Heart left ventricle (tissue), 13 donors: Measurements from ENCODE around the gene CHP1.

Source experiments
- CTCF ChIP-seq, 12 donors: fragments of 200-600 bp; sonication (generic) in 4 of 12; IDR thresholded peaks; one replicate each; pipeline versions ENCODE4 v1.5.0 to v1.8.0; 2018 to 2022; ENCODE audit warnings: antibody characterized with exemption in 12 of 12, mild to moderate bottlenecking in 5 of 12
- POLR2A ChIP-seq, 2 donors: fragments of 450-650 bp; IDR thresholded peaks; one replicate each; pipeline ENCODE4 v1.6.1; 2017; ENCODE audit warnings: antibody characterized with exemption in 2 of 2, mild to moderate bottlenecking in 2 of 2, moderate library complexity in 2 of 2
- donor health status: ischemic (EF 13 %, LVEDD 7.1; RV severe dilation, severe dysfunction).
- donor health status: DM: no; HTN: yes; CAD: no.
- donor health status: DM: no; HTN: no; CAD: no.
- donor health status: ischemic (EF 25% LVEDD 6.9; RV normal size, moderate dysfunction).
- donor health status: ischemic (EF 25% LVEDD 5.7; RV mildly dilated, moderate dysfunction).
- donor health status: ischemic (EF 35%, LVEDD 5.7; RV mildly dilated, moderate dysfunction).
- donor health status: nonischemic (EF 11% LVEDD 7.7; RV severe dilation, severe dysfunction).
- donor health status: DM: yes; HTN: yes; CAD: no.
- donor health status: PGD.
- donor health status: ischemic (EF 29% LVEDD 5.4; RV normal size, mild dysfunction).
- donor health status: nonischemic (EF 23%, LVEDD 6.1; RV moderate dilation, normal function).

DNA sequence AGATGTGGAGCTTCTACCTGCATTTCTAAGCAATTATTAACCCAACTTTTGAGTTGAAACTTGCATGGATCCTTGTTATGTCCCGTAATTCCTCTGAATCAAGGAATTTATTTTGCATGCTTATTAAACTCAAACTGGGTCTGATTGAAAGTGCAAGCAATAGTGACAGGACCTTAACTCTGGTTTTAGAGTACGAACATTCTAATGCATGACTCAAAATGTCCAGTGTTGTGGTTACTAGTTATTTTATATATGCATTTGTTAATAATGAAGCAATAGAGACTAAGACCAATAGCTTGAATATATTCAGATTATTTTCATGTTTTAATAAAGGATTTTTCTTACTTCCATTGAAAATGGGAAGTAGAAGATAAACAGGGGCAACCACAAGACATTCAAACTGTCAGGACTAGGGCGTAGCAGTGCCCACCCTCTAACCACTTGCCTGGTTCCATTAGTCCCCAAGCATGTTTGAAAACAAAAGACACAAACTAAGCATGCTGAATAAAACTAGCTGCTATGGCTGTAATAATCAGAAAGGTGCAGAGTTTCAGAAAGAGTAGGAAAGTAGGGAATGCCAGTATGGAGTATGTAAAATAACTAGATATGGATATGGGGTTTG is 73.2 kb downstream of the CHP1 start:
- TF ChIP-seq CTCF (IDR thresholded peaks at IDR 0.05) = no peak
- no peak for TF ChIP-seq POLR2A (IDR thresholded peaks at IDR 0.05)
